Occipital lobe (tissue), 2 donors: ENCODE measurements around the gene MYO7B. TPM values are rescaled to one million over a fixed set of nuclear protein-coding genes. Genes with fewer than 3 reads are reported as not detected.

Experiments
- DNase-seq: peaks from one replicate; lab custom pipeline; 2025; lab: John Stamatoyannopoulos, UW
- total RNA-seq: library from RNA; depleted of rRNA; stranded (reverse); fragments of >200 nt; gene quantifications from one replicate; pipeline ENCODE4 v1.2.3, GENCODE V29; 2014

The MYO7B gene
- total RNA-seq, 1 donor from 2014 or later, result not detected

DNA sequence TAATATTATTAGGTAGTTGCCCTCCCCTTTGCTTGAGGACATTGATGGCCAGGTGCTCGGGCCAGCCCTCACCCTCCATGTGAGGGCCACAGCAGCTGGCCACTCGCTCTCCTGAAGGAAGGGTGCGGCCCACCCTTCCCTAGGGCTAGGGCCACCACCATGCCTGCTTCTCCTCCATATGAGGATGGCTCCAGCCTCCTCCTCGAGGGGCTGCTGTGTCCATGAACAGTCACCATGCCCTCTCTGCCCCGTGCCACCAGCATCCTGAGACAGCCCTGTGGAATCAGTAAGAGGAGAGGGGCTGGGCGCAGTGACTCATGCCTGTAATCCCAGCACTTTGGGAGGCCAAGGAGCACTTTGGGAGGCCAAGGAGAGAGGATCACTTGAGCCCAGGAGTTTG lies 112.8 kb downstream of the MYO7B start:
- DNase-seq, result no peak

DNA sequence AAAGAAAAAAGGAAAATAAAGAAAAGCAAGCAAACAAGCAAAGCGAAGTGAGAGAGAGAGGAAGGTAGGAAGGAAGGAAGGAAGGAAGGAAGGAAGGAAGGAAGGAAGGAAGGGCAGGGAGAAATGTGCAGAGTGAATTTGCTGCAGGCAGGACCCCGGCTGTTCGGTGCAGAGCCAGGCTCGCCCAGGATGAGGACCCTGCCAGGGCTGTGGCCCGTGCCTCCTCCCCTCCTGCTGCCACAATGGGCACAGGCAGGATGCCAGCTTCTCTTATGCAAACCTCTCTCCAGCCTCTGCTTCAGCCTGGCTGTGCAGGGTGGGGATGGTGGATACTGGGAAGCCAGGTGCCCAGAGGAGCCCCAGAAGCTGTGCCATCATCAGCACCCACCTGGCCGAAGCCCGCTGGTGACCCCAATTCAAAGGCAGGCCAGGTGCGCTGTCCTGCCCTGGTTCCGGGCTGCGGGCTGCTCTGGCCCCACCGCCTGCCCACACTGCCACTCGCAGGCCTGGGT lies 113.7 kb downstream of the MYO7B start:
- no peak for DNase-seq

DNA sequence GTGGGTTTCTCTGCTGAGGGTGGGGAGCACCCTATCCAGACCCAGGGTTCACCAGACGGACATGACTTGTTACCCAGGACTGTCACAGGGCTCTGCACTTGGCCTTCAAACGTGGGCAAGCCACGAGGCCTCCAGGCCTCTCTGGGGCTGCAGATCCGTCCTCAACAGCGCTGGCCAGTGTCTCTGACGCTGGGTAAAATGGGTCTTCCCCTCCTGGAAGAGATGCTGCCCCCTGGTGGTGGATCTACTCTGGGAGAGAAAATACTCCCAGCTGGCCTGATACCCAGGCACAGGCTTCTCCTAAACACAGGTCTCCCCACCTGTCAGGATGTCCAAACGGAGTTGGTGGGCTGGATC lies 114.2 kb downstream of the MYO7B start:
- DNase-seq, result peak; percentile 53

DNA sequence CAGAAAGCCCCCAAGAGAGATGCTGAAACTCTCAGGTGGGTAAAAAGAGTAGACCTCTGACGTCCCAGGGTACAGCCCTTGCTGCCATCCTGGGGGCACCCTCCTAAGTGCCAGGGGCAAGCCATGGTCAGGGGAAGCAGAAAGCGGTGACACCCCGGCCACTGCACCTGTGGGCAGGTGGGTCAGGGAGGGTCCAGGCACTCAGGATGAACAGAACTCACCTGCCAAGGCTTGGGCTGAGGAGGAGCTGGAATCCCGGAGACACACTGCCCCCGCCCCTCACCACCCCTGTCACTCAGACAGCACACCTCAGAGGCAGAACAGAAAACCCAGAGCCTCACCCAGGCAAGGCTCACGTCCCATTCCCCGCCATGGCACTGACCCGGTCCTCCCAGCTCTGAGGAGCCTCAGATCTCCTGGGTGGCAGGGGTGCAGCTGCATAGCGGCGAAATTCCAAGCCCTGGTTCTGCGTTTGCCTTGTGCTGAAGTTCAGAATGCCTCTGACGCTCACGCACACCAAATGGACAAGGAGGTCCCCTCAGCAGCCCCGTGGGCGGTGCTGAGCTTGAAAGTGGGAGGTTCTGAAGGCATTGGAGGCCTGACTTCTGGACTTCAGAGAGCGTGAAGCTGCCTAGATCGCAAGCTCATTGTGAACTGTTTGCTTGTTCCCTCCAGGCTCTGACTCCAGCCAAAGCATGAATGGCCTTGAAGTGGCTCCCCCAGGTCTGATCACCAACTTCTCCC lies 114.7 kb downstream of the MYO7B start:
- no peak for DNase-seq

DNA sequence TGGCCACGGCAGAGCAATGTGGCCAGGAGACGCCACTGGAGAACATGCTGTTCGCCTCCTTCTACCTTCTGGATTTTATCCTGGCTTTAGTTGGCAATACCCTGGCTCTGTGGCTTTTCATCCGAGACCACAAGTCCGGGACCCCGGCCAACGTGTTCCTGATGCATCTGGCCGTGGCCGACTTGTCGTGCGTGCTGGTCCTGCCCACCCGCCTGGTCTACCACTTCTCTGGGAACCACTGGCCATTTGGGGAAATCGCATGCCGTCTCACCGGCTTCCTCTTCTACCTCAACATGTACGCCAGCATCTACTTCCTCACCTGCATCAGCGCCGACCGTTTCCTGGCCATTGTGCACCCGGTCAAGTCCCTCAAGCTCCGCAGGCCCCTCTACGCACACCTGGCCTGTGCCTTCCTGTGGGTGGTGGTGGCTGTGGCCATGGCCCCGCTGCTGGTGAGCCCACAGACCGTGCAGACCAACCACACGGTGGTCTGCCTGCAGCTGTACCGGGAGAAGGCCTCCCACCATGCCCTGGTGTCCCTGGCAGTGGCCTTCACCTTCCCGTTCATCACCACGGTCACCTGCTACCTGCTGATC lies 115.4 kb downstream of the MYO7B start:
- DNase-seq, result no peak

DNA sequence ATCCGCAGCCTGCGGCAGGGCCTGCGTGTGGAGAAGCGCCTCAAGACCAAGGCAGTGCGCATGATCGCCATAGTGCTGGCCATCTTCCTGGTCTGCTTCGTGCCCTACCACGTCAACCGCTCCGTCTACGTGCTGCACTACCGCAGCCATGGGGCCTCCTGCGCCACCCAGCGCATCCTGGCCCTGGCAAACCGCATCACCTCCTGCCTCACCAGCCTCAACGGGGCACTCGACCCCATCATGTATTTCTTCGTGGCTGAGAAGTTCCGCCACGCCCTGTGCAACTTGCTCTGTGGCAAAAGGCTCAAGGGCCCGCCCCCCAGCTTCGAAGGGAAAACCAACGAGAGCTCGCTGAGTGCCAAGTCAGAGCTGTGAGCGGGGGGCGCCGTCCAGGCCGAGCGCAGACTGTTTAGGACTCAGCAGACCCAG lies 115.9 kb downstream of the MYO7B start:
- no peak for DNase-seq

DNA sequence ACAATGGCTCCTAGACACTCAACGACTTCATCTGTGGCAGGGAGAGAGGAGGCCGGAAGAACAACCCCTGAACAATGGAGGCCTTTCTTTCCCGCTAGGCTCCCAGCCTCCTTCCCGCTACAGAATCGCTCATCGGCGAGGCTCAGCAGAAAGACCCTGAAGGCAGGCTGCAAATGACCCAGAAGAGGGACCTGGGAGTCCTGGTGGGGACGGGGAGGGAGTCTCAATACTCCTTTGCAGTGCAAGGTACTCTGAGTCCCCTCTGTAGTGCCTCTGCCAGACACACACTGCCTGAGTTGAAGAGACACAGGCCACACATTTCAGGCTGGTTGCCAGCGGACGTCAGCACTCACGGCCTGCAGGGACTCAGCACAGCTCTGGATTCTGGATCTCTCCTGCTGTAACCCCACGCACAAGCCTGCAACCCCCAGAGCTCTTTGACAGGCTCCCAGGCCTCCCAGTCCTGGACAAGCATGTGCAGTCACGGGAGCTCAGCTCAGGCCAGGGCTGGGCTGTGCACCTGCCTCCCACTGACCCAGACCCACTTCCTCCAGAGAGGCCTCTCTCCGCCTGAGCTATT lies 116.6 kb downstream of the MYO7B start:
- DNase-seq, result peak; percentile 48

DNA sequence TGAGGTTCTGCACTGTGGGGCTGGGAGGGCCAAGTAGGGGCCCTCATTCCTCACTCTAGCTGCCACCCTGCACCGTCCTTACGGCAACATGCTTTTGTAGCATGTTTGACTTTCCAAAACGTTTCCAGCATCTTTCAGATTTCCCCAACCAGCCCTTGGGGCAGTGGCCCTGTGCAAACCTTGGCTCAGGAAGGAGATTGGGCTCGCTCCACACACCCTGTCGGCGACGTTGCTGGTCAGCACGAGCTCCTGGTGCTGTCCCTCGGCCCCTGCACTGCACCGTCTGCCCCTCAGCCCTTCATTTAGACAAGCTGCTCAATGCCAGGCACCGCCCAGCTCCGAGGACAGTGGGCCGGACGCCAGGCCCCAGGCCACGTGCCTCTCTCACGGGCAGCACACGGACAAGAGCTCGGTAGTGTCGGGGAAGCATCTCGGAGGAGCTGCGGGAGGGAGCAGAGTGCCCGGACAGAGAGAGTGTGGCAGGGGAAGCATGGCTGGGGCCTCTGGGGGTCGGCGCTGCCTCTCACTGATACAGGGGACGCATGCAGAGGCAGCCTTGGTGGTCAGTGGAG lies 117.4 kb downstream of the MYO7B start:
- no peak for DNase-seq

DNA sequence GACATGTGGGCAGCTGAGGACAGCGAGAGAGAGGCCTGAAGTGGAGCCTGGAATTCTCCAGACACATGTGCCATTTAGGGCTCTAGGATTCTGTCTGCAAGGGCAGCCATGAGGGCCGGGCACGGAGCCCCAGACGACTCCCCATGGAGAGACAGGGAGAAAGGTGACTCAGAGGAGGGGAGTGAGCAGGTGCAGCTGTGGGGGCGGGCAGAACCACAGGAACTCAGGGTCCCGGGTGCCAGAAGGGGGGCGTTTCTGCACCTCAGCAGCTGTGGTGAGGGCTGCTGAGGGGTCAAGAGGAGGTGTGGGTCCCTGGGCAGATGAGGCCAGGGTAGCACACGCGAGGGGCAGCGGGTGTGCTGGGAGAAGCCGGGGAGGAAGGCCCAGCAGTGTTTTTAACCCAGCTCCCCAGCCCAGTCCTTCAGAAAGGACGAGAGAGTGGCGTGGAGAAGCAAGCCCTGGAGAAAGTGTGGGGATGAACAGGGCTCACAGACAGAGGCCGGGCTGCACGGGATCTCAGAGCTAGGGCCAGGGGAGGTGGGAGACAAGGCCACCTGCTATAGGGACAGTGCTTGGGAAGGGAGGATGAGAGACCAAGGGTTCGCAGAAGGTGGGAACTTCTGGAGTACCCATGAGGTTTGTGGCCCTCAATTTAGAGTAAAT lies 118.1 kb downstream of the MYO7B start:
- DNase-seq, result no peak

DNA sequence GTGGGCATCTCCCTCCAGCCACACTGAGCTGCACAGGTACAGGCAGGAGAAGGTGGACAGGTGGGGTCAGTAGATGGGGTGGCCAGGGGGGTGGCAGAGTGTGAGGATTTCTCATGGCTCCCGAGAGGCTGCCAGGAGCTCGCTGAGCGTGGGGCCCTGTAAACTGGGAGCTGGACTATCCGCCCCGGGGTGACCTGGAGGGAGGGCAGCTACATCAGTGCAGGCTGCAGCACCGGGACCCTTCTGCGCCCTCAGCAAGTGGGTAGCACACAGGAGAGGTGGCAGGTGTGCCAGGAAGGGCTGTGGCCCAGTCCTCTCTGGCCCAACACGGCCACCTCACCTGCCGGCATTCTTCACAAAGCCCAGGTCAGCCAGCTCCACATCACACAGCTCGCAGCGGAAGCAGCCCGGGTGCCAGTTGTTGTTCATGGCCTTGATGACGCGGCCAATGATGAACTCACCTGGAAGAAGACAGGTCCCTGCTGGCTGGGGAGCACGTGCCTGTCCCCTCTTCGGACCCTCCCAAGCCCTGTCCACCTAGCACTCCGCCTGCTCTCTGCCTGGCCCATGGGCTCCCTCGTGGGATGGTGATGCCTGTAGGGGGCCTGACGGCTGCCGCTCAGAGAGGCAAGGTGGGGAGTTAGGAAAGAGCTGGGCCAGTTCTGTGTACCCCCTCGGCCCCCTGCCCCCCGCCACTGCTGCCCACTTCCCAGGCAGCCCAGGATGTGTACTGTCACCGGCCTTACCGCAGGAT lies 118.8 kb downstream of the MYO7B start:
- DNase-seq, result no peak

DNA sequence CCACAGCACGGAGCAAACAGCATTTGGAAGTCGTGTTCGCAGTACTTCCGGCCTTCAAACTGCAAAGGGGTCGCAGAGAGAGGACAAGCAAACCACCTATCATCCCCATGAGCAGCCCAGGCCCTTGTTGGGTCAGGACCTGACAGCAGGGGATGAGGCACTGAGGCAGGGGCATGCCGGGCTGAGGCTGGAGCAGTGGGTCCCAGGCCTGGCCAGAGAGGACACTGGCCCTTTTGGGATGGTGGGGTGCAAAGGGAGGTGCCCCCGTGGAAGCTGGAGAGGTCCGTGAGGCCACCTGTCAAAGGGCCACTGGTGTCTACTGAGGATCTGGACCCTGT lies 119.3 kb downstream of the MYO7B start:
- no peak for DNase-seq

DNA sequence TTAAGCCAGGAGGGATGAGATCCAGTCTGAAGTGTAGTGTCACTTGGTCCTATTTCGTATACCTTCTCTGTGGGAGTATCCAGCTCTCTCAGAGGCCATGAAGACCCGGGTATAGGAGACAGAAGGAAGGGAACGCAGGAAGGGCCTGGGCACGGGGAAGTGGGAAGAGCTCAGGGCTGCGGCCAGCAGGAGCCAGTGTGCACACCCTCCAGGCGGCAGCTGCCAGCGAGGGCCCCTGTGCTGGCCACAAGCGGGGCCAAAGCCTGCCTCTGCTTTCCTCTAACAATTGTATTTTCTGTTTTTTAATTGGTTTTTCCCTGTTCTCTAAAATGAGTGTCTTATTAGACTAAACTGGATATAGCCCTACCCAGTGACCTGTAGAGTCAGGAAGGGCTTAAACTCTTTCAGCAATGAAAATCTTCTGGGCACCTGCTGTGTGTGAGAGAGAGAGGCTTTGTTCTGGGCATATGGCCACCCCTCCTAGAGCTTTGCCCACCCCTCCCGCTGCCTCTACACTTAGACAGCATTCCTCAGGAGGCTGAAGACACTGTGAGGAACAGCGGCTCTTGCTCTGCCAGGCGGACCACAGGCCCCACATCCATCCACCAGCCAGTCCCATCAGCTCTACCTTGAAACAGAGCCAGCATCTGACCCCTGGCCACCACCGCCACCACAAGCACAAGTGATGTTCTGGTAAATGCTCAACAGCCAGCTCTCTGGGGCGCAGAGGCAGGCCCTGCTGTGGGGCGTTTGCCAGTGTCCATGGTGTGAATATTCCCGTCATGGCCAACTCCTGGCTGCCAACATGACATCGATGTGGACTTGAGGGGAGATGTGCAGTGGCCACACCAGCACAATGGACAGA lies 120.0 kb downstream of the MYO7B start:
- no peak for DNase-seq

DNA sequence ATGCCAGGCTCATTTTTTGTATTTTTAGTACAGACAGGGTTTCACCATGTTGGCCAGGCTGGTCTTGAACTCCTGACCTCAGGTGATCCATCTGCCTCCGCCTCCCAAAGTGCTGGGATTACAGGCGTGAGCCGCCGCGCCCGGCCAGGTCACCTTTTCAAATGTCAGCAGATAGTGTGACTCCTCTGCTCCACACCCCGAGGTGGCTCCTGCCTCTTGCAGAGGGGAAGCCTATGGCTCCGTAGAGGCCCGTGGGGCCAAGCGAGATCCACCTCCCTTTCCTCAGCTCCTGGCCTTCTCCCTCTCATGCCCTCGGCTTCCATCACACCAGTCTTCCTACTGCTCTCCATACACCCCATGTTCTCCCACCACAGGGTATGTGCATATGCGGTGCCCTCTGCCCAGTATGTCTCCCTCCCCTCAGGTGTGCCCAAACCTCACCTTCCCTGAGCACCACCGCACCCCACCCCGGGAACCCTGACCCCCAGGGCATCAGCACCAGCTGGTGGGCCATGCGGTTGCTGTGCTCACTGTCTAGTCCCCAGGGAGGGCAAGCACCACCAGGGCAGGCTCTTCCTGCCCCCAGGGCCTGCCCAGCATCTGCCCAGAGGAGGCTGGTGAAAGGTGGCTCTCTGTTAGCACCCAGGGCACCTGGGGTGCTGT lies 121.2 kb downstream of the MYO7B start:
- DNase-seq, result no peak

DNA sequence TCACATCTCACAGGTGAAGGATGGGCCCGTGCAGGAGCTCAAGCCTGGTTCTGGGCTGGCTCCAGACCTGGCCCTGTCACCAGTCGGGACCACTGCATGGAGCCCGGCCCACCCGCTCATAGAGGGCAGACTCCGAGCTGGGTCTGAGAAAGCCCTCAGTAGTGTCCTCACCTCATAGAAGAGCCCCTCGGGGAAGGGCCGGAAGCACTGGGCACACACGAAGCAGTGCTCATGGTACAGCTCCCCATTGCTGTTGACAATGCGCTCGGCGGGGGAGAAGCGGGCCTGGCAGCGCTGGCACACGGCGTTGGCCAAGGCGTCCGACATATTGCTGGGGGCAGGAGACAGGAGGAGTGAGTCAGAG lies 121.7 kb downstream of the MYO7B start:
- DNase-seq, result no peak

DNA sequence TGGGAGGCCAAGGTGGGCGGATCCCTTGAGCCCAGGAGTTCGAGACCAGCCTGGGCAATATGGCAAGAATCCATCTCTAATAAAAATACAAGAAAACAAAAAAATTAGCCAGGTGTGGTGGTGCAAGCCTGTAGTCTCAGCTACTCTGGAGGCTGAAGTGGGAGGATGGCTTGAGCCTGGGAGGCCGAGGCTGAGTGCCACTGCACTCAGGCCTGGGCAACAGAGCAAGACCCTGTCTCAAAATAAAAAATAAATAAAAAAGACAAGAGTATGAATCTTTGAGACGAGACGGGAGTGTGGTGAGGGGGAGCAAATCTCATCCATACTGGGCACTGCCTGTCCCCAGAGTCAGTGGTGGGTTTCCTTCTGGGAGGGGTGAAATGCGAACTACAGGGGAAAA lies 122.7 kb downstream of the MYO7B start:
- DNase-seq, result no peak

DNA sequence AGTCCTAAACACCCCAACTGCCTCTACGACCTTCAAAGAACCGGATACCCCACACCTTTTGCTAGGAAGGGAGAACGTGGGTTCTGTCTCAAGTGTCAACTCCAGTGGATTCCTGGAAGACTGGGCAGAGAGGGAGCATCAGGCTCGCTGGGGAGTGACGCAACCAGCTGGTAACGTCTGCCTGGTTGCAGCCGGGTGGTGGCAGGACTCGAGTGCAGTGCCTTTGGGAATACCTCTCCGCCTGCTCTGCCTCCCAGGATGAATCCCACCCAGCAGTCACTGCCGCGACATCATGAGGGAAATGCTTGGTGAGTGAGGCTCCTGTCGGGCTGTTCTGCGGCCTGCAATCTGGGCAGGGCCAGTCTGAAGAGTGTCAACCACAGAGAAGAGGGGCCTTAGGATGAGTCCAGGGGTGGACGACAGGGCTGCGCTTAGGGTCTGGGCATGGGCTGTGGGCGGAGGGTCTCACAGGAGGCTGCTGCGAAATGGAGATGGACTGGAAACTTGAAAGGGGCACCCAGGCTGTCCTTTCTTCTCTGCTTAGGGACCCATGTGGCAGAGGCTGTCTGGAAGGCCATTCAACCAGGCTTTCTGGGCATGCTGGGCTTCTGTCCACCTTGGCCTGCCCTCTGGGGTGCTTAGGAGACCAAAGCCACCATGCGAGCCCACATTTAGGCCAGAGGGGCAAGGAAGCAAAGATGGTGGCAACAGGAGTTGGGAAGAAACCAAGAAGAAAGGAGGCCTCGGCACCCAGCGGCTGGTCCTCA lies 123.3 kb downstream of the MYO7B start:
- DNase-seq, result no peak

DNA sequence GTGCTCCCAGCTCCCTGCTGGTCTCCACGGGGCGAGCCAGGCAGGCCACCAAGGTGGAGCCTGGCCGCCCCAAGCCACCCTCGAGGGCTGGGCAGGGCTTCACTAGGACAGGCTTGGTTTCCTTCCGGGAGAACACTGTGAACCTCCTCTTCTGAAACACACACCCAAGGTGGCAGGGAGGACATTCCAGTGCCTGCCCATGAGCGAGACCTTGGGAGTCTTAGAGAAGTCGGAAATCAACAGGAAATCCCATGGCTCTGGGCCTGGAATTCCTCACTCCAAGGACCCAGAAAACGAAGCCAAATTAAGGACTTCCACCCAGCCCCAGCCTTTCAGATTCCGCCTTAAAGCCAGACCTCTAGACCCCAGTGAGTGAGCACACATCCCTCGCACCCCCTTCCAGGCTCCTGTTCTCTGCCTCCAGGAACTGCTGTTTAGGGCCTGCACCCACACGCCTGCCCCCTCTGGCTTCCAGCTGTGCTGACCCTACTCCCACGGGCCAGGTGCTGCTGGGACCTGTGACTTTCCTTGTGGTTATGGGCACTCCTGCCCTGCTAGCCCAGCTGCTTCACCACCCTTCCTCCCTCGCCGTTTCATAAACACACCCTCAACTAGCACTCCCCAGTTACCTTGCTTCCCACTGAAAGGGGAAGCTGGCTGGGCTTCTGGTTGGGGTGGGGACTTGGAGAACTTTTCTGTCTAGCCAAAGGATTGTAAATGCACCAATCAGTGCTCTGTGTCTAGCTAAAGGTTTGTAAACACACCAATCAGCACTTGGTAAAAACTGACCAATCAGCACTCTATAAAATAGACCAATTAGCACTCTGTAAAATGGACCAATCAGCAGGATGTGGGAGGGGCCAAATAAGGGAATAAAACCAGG lies 124.2 kb downstream of the MYO7B start:
- DNase-seq, result no peak

DNA sequence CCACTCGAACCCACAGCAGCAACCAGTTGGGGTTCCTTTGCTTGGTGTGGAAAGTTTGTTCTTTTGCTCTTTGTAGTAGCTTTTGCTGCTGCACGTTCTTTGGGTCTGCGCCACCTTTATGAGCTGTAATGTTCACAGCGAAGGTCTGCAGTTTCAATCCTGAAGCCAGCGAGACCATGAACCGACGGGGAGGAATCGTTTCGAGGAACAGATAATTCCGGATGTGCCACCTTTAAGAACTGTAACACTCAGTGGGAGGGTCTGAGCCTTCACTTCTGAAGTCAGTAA lies 124.8 kb downstream of the MYO7B start:
- DNase-seq, result no peak
